Fibroblast of villous mesenchyme (primary cell): ENCODE data around the gene MYOCD. TPM values are rescaled to one million over a fixed set of nuclear protein-coding genes. Genes with fewer than 3 reads are reported as not detected.
A peak's percentile ranks its signal among the peaks of the same experiment; 100 is the strongest.

Experiments
- DNase-seq: peaks from one replicate; pipeline ENCODE4 v3.0.0-alpha.2; 2010; ENCODE audit warnings: low read depth
- H3K4me3 ChIP-seq: 2 replicates; pipeline ENCODE4 v1.5.1; 2011; ENCODE audit warnings: low read depth, mild to moderate bottlenecking, low read length
- total RNA-seq: library from RNA; depleted of rRNA; stranded (reverse); fragments of >200 nt; gene quantifications from 2 replicates; pipeline ENCODE4 v1.2.3, GENCODE V29; 2012
- TF ChIP-seq, protein P1 (sequence below): IDR thresholded peaks from 2 replicates; pipeline ENCODE4 v1.5.1; 2012; ENCODE audit warnings: low read depth, mild to moderate bottlenecking, low read length; ENCODE audit not compliant: insufficient read depth

The MYOCD gene, protein sequence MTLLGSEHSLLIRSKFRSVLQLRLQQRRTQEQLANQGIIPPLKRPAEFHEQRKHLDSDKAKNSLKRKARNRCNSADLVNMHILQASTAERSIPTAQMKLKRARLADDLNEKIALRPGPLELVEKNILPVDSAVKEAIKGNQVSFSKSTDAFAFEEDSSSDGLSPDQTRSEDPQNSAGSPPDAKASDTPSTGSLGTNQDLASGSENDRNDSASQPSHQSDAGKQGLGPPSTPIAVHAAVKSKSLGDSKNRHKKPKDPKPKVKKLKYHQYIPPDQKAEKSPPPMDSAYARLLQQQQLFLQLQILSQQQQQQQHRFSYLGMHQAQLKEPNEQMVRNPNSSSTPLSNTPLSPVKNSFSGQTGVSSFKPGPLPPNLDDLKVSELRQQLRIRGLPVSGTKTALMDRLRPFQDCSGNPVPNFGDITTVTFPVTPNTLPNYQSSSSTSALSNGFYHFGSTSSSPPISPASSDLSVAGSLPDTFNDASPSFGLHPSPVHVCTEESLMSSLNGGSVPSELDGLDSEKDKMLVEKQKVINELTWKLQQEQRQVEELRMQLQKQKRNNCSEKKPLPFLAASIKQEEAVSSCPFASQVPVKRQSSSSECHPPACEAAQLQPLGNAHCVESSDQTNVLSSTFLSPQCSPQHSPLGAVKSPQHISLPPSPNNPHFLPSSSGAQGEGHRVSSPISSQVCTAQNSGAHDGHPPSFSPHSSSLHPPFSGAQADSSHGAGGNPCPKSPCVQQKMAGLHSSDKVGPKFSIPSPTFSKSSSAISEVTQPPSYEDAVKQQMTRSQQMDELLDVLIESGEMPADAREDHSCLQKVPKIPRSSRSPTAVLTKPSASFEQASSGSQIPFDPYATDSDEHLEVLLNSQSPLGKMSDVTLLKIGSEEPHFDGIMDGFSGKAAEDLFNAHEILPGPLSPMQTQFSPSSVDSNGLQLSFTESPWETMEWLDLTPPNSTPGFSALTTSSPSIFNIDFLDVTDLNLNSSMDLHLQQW
- total RNA-seq: 11.0 and 14.7 TPM in 2 replicates

GRCh38 chr17:12665263-12666210 lies at the start of gene MYOCD:
MYOCD (plus strand) TSS chr17:12665890; CDS start chr17:12666189, 299 bp downstream.
- DNase-seq: peak; percentile 26
- TF ChIP-seq, protein P1, sequence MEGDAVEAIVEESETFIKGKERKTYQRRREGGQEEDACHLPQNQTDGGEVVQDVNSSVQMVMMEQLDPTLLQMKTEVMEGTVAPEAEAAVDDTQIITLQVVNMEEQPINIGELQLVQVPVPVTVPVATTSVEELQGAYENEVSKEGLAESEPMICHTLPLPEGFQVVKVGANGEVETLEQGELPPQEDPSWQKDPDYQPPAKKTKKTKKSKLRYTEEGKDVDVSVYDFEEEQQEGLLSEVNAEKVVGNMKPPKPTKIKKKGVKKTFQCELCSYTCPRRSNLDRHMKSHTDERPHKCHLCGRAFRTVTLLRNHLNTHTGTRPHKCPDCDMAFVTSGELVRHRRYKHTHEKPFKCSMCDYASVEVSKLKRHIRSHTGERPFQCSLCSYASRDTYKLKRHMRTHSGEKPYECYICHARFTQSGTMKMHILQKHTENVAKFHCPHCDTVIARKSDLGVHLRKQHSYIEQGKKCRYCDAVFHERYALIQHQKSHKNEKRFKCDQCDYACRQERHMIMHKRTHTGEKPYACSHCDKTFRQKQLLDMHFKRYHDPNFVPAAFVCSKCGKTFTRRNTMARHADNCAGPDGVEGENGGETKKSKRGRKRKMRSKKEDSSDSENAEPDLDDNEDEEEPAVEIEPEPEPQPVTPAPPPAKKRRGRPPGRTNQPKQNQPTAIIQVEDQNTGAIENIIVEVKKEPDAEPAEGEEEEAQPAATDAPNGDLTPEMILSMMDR: no peak
- H3K4me3 ChIP-seq: peak within 1 kb of the TSS; percentile 69

- H3K4me3 ChIP-seq: no peak overlapping the region
- TF ChIP-seq, protein P1: no peak
- DNase-seq: no peak
Observed at GRCh38 chr17:12616161-12616560, 49.5 kb upstream of the MYOCD start.

DNA sequence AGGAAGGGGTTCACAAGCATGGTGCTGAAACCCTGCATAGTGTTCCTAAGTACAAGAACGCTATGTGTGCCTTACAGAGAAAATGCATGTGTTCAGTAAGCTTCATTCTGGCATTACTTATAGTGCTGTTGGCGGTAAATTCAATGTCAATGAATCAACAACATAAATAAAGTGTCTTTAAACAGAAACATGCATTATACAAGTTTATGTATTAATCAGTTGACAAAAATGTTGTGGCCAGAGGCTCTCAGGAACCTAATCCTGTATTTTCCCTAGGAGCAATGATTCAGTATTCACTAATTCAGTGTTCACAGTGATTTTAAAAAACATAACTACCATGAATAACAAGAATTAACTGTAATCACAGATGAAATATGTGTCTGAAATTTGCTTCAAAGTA lies 47.1 kb upstream of the MYOCD start:
- peak; percentile 59 for DNase-seq
- TF ChIP-seq, protein P1: no peak
- H3K4me3 ChIP-seq: no peak overlapping the region

DNA sequence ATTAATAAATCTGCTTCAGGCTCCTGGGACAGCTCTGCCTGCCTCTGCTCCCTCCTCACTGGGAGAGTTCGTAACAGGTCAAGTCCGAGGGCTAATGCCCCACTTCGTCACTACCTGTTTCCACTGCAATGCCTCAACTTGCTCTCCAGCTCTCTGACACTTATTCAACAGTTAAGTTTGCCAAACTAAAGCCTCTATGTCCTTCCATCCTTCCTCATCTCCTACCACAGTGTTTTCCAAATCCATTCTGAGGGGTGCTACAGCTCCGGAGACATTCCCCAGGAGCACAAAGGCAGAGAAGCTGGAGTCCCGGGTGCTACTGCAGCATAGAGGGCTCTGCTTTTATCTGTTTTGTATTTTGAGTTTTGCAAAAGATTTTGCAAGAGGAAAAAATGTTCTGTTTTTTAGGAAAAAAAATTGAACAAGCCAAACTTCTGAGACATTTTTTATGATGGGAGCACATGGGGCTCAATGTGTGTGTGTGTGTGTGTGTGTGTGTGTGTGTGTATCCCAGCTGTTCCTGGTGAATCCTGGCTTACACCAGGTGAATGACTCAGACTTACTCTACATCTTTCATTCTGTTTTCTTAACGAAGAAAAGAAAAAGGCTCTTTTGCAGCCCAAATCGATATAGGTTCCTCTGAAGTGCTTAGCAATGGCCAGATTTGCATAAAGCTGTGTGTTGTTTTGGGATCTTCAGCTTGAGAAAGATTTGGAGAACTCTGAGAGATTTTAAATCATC lies 46.1 kb upstream of the MYOCD start:
- TF ChIP-seq, protein P1: no peak
- H3K4me3 ChIP-seq: no peak overlapping the region
- peak; percentile 82 for DNase-seq

DNA sequence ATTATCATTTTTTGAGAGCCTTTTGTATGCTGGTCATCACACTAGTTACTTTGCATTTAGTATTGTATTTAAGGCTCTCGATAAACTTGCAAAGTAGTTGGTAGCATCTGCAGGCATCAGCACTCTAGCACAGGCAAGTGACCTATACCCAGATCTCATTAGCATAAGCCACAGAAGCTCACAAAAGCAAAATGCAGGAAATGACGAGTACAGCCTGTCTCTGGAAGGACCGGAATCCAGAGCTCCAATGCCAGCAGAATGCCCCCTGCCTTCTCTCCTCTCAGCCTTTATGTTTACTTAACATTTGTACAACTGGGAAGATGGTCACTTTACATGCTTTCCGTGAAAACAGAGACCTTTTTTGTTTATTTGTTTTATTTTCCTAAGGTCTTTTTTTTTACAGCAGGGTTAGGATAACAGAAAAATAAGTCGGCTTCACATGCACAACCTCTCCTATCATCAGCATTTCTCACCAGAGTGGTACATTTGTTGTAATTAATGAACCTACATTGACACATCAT lies 45.4 kb upstream of the MYOCD start:
- TF ChIP-seq, protein P1: no peak
- peak; percentile 79 for DNase-seq
- H3K4me3 ChIP-seq: no peak overlapping the region
